Measurements from ENCODE around the gene NPHP1.

GRCh38 chr2:110121592-110121991 is 83.2 kb downstream of the NPHP1 start:
- TF ChIP-seq POLR2A (IDR thresholded peaks at IDR 0.05; ENCODE audit: low read depth, low read length) = no peak
- no peak for TF ChIP-seq EZH2 (IDR thresholded peaks at IDR 0.05; ENCODE audit: borderline replicate concordance, low read depth, low read length, severe bottlenecking)
- TF ChIP-seq CTCF (IDR thresholded peaks at IDR 0.05; ENCODE audit: extremely low read depth in 1 of 2, insufficient read depth in 1 of 2, low read depth in 1 of 2, low read length in 2 of 2) = no peak
- TF ChIP-seq POLR2AphosphoS5 (IDR thresholded peaks at IDR 0.05; ENCODE audit: insufficient read depth, low read depth, low read length) = no peak
- no peak for TF ChIP-seq GATA2 (IDR thresholded peaks at IDR 0.05; ENCODE audit: insufficient read depth, insufficient read length, low read depth, low read length)
- TF ChIP-seq MAX (IDR thresholded peaks at IDR 0.05; ENCODE audit: insufficient read depth, insufficient read length) = no peak
